GM12874 (cell line): ENCODE results near the gene NT5DC4.

Experiments
- TF ChIP-seq, protein P1 (sequence below): IDR thresholded peaks from 2 replicates; pipeline ENCODE4 v1.5.1; 2011; ENCODE audit warnings: low read depth, mild to moderate bottlenecking, control low read depth, low read length, moderate library complexity; ENCODE audit not compliant: insufficient read depth

Gene NT5DC4

DNA sequence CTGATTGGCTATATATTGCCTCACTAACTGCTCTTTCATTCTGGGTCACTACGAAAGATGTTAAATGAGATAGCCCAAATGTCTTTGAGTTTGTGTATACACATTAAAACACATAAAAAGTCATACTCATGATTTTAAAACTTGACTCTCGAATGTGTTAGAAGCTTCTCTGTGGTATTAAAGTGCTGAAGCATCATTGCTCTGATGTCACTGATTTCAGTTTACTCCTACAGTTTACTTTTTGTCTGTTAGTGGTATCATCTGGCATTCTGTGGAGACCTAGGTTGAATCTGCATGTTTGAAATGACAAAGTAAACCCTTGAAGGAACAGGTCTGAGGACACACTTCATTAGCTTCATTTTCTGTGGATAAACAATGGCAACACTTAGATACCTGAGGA lies 10.7 kb downstream of the NT5DC4 start:
- TF ChIP-seq, protein P1, sequence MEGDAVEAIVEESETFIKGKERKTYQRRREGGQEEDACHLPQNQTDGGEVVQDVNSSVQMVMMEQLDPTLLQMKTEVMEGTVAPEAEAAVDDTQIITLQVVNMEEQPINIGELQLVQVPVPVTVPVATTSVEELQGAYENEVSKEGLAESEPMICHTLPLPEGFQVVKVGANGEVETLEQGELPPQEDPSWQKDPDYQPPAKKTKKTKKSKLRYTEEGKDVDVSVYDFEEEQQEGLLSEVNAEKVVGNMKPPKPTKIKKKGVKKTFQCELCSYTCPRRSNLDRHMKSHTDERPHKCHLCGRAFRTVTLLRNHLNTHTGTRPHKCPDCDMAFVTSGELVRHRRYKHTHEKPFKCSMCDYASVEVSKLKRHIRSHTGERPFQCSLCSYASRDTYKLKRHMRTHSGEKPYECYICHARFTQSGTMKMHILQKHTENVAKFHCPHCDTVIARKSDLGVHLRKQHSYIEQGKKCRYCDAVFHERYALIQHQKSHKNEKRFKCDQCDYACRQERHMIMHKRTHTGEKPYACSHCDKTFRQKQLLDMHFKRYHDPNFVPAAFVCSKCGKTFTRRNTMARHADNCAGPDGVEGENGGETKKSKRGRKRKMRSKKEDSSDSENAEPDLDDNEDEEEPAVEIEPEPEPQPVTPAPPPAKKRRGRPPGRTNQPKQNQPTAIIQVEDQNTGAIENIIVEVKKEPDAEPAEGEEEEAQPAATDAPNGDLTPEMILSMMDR, result no peak

DNA sequence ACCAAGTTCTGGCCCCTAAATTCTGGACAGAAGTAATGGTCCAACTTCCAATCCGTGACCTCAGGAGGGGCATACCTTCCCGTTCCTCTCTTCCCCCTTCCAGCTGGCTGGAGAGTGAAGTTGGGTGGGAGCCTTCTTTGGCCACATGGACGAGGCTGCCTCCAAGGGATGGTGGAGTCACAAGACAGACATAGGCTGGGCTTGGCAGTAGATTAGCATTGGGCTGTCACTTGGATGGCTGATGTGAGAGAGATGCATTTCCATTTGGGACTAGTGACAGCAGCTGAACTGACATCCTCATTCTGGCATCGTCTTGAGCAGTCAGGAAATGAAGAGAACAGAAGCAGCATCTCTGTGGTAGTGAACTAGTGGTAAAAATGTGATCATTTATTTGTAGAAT lies 12.6 kb downstream of the NT5DC4 start:
- TF ChIP-seq, protein P1, result no peak

DNA sequence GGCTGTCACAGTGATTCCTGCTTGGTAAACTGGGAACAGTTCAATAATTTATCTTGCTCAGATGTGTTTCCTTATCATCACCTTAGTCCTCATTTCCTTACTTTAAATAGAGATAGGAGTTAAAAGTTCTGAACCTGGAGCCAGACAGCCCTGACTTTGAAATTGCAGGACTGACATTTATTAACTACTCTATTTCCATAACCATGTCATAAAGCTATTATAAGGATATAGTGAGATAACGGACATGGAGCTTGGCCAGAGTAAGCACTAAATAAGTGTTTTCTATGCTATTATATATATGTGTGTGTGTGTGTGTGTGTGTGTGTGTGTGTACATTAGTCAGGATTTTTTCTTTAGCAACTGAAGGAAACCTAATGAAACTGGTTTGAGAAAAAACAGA lies 13.1 kb downstream of the NT5DC4 start:
- TF ChIP-seq, protein P1, result no peak

DNA sequence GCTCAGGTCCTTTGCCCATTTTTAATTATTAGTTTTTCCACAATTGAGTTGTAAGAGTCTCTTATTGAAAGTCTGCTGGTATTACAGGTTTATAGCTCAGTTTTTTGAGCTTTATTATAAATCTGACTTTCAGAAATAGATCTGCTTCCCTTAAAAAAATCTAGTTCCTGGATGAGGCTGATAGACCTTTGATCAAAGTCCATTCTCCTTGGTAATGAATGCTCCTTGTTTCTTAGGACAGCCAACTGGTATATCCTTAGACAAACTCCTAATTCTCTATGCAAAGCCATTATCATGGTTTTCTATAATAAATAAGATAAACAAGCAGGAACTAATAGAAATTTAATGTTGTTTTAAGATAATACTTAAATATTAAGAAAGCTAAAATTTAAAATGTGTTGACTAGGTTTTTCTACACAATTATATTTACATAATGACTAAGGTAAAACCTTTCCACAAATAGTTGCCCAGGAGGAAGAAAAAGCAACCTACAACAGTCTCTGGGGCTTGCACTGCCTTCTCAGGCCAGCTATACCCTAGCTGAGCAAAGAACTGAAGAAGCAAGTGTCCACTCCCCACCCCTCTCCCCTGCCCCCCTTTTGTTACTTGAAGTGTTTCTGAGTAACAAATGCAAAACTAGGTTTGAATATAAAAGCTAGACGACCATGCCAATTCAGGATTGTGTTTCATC lies 16.9 kb downstream of the NT5DC4 start:
- TF ChIP-seq, protein P1, result no peak

DNA sequence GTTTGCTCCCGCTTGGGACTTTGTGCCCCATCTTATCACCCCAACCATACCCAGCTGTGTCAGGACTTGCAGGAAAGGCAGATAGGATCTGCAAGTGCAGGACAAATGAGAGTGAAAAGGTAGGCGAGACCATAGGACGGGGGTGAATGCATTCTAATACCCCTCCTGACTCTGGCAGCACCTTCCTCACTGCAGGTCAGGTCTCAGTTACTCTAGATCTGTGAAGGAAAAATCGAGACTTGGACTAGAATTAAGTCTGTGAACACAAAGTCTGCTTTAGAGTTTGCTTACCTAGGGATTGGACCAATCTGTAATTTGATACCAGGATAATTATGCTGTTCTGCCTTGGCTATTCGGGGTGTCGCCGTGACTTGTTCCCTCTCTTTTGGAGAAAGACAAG lies 19.7 kb downstream of the NT5DC4 start:
- TF ChIP-seq, protein P1, result no peak

DNA sequence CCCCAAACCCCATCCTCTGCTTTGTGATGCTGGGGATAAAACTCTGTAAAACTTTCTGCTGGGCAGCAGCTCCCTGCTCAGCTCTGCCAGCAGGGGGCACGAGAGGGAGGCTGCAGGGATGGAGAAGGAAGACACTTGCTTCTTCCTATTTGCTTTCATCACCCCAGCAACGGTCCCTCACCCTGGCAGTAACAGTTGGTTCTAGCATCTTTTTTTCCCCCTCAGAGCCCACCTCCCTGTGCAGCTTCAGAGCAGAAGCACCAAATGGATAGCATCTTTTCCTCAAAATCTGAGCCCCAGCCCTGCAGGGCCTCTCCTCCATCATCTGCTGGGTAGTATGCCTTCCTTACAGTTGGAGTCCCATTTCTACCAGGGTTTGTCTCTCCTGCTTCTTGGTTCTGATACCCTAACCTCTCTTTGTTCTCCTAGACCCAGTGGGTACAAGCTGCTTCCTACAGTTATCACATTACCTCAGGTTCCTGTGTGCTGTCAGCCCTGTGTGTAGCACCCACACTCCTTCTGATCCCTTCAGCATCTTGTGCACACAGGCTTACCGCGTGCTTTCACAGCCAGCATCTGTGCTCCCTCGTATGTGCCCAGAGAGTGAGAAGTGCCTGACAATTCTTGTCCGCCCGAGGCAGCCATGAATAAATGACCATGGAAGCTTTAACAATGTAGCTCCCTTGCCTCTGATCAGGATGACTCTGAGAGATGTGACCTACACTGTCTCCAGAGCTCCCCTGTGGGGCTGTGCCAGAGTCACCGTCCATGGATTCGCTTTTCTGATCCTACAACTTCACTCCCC lies 29.1 kb downstream of the NT5DC4 start:
- TF ChIP-seq, protein P1, result peak; percentile 95

DNA sequence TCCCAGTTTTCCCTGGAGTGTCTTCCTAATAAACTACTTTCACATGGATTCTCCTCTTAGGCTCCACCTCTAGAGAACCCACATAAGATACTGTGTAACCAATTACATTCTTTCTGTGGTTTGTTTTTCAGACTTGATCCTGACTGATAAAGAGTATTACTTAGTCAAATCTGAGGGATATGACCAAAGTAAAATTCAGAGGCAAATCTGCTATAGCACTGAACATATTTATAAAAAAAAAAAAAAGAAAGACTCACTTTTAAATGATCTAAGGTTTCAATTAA lies 29.7 kb downstream of the NT5DC4 start:
- TF ChIP-seq, protein P1, result no peak
